Left colon (tissue), 2 donors: ENCODE measurements around the gene LIN28B. TPM values are rescaled to one million over a fixed set of nuclear protein-coding genes. Genes with fewer than 3 reads are reported as not detected.

Experiments used
- ATAC-seq: fragments of 200-7000 bp; cut with Tn5 transposase; one replicate; pipeline ENCODE4 v1.9.1; 2020; ENCODE audit warnings: mild to moderate bottlenecking, moderate library complexity
- DNase-seq, 2 donors: peaks; one replicate each; pipeline ENCODE4 v3.0.0-alpha.2; 2020
- intact Hi-C, 2 donors: fragments of 100-400 bp; cut with DNase I in 1 of 2; cut with micrococcal nuclease in 1 of 2; formaldehyde crosslinking; loops; one replicate each; pipeline versions ENCODE4 v1.11.2 to v1.14.0; 2022; cut with DNase I, micrococcal nuclease
- total RNA-seq, 2 donors: library from RNA; stranded (reverse); fragmentation: NEBNext Ultra II Directional; extraction: Animal tissue kit (Norgen Biotek cat#: 25700); gene quantifications; one replicate each; pipeline ENCODE4 v1.2.1, GENCODE V29; 2021
- donor health status: DM: no; HTN: no; CAD: no.
- donor health status: DM: yes; HTN: yes; CAD: no.

Gene LIN28B
- total RNA-seq, 2 donors from 2014 or later, result not detected

GRCh38 chr6:105122717-105123116 is 165.8 kb downstream of the LIN28B start:
- DNase-seq (no peak), ATAC-seq (no peak)
- intact Hi-C loops, result no loop called here

Other genes starting within 250 kb of the LIN28B start
- gene HACE1, start 97.2 kb upstream of the LIN28B start, total RNA-seq, result 1 to 10 TPM; 5.3 to 8.1 TPM
- not detected for gene POPDC3, start 222.9 kb downstream of the LIN28B start, total RNA-seq